ENCODE measurements around the gene MAN1A1. TPM values are rescaled to one million over a fixed set of nuclear protein-coding genes. Genes with fewer than 3 reads are reported as not detected.

MAN1A1 gene
- total RNA-seq, 1 donor from 2014 or later = 75.5 TPM

GRCh38 chr6:119148098-119148824 lies 201.3 kb downstream of the MAN1A1 start:
- peak overlapping the region; percentile 63 to 73 for H3K27ac ChIP-seq
- peak; percentile 50 to 78 (median 70) for TF ChIP-seq CTCF (IDR thresholded peaks at IDR 0.05)
- intact Hi-C loops (cut with DNase I) = loop anchor here (5.0 kb wide), 1 partner anchor 199 kb away; the partner anchor contains the start of gene MAN1A1

GRCh38 chr6:119147101-119148053 lies 202.2 kb downstream of the MAN1A1 start:
- intact Hi-C loops (cut with DNase I) = loop anchor here (5.0 kb wide), 1 partner anchor 200 kb away; the partner anchor contains the start of gene MAN1A1
- no peaks in the 10 kb centered on the region for H3K36me3 ChIP-seq
- H3K4me1 ChIP-seq = peaks cover 0 to 18% of the 10 kb centered on the region in 2 donors
- H3K27ac ChIP-seq = peak overlapping the region; percentile 63 to 73
- H3K27me3 ChIP-seq = no peaks in the 10 kb centered on the region
- TF ChIP-seq CTCF (IDR thresholded peaks at IDR 0.05) = no peak
- no peak overlapping the region for H3K4me3 ChIP-seq
- no peaks in the 10 kb centered on the region for H3K9me3 ChIP-seq
- DNase-seq (ENCODE audit: low spot score in 2 of 2) = peak in 1 of 2 donors; percentile 87

More at GRCh38 chr6:119148098-119148824, 201.3 kb downstream of the MAN1A1 start:
- peak in 1 of 2 donors; percentile 71 for DNase-seq (ENCODE audit: low spot score in 2 of 2)
- Histone ChIP-seq H3K36me3 (no peaks in the 10 kb centered on the region), H3K4me1 (peaks cover 0 to 18% of the 10 kb centered on the region in 2 donors), H3K9me3 (no peaks in the 10 kb centered on the region), H3K27me3 (no peaks in the 10 kb centered on the region), H3K4me3 (no peak overlapping the region)

DNA sequence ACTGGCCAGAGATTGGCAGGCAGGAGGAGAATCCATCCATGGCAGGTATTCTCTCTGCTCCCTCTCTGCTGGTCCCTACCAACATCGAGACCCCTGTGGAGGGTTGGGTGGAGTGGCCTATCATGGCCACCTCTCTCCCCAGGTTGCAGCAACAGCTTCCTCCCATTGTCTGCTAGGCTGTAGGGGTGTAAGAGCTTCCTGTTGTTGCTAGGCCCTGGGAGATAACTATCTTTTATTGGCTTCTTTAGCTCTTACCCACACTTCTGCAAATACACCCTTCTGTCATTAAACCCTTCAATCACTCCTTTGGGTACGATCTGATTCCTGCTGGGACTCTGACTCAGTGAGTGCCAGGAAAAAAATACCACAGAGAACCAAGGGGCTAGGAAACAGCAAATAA lies 204.4 kb downstream of the MAN1A1 start:
- Histone ChIP-seq H3K4me1 (peaks cover 0 to 18% of the 10 kb centered on the region in 2 donors), H3K9me3 (no peaks in the 10 kb centered on the region), H3K27ac (no peak overlapping the region), H3K4me3 (no peak overlapping the region), H3K36me3 (no peaks in the 10 kb centered on the region), H3K27me3 (no peaks in the 10 kb centered on the region)
- intact Hi-C loops (cut with DNase I) = loop anchor here (5.0 kb wide), 1 partner anchor 202 kb away; the partner anchor contains the start of gene MAN1A1
- no peak for TF ChIP-seq CTCF (IDR thresholded peaks at IDR 0.05)
- DNase-seq (ENCODE audit: low spot score in 2 of 2) = no peak

GRCh38 chr6:119142637-119143036 lies 206.9 kb downstream of the MAN1A1 start:
- no peaks in the 10 kb centered on the region for H3K9me3 ChIP-seq
- no peaks in the 10 kb centered on the region for H3K36me3 ChIP-seq
- no peak for TF ChIP-seq CTCF (IDR thresholded peaks at IDR 0.05)
- no peak overlapping the region for H3K4me3 ChIP-seq
- H3K27me3 ChIP-seq = no peaks in the 10 kb centered on the region
- H3K4me1 ChIP-seq = peaks cover 0 to 5% of the 10 kb centered on the region in 2 donors
- H3K27ac ChIP-seq = no peak overlapping the region
- intact Hi-C loops (cut with DNase I) = no loop called here
- DNase-seq (ENCODE audit: low spot score in 2 of 2) = no peak

DNA sequence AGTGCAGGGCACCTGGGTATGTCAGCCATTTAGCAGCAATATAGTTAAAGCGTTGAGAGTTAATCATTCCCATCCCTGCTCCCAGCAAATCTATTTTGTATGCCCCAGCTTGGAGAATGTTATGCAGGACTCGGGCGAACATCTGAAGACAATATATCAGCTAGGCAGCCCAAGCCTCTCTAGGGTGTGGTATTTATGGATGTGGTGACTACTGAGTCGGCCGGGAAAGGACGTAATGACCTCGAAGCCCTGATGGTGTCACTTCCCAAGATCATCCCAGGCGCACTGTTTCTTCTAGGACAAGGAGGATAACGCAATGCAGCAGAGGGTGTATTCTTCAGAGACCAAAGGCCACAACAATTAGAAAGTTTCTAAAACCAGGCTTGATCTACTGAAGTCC lies 207.5 kb downstream of the MAN1A1 start:
- intact Hi-C loops (cut with DNase I) = no loop called here
- Histone ChIP-seq H3K4me1 (peaks cover 0 to 4% of the 10 kb centered on the region in 2 donors), H3K9me3 (no peaks in the 10 kb centered on the region), H3K4me3 (no peak overlapping the region), H3K36me3 (no peaks in the 10 kb centered on the region), H3K27me3 (no peaks in the 10 kb centered on the region), H3K27ac (no peak overlapping the region)
- no peak for DNase-seq (ENCODE audit: low spot score in 2 of 2)
- no peak for TF ChIP-seq CTCF (IDR thresholded peaks at IDR 0.05)
